SU-DHL-6 (cell line): ENCODE data around the gene PLK5.

ENCODE experiments used
- H2AFZ ChIP-seq: fragments of 200-600 bp; sonication (generic); 2 replicates; pipeline ENCODE4 v1.6.1; 2014; ENCODE audit warnings: low read depth, mild to moderate bottlenecking, moderate library complexity, mixed read lengths, antibody characterized with exemption, low read length; ENCODE audit not compliant: severe bottlenecking
- H3F3A ChIP-seq: fragments of 200-600 bp; shearing (Covaris generic); 2 replicates; pipeline ENCODE4 v1.6.0; 2016; ENCODE audit warnings: antibody characterized with exemption, mild to moderate bottlenecking; ENCODE audit not compliant: insufficient read depth
- H3K27ac ChIP-seq: fragments of 200-600 bp; sonication (generic); 2 replicates; pipeline ENCODE4 v1.5.1; 2016; ENCODE audit warnings: low read depth, mild to moderate bottlenecking, low read length, moderate library complexity, mixed read lengths
- H3K27me3 ChIP-seq: fragments of 200-600 bp; sonication (generic), shearing (Covaris generic); 2 replicates; pipeline ENCODE4 v1.6.0; 2014; ENCODE audit warnings: mild to moderate bottlenecking, low read length
- H3K36me3 ChIP-seq: fragments of 200-600 bp; sonication (generic); 2 replicates; pipeline ENCODE4 v1.6.1; 2014; ENCODE audit warnings: mild to moderate bottlenecking, low read length, mixed read lengths
- H3K4me2 ChIP-seq: fragments of 300-600, 200-600 bp; shearing (Covaris generic), sonication (generic); 2 replicates; pipeline ENCODE4 v1.6.0; 2014; ENCODE audit warnings: low read length, low read depth, mild to moderate bottlenecking; ENCODE audit not compliant: poor library complexity, severe bottlenecking
- H3K4me3 ChIP-seq: fragments of 200-600 bp; sonication (generic); 2 replicates; pipeline ENCODE4 v1.5.1; 2014; ENCODE audit warnings: antibody characterized with exemption, low read length, mild to moderate bottlenecking, mixed read lengths; ENCODE audit not compliant: insufficient read depth, poor library complexity, severe bottlenecking
- H3K79me2 ChIP-seq: fragments of 200-600 bp; sonication (generic); 2 replicates; pipeline ENCODE4 v1.6.1; 2014; ENCODE audit warnings: mild to moderate bottlenecking, low read length, moderate library complexity; ENCODE audit not compliant: insufficient read depth
- H3K9ac ChIP-seq: fragments of 200-600 bp; sonication (generic); 2 replicates; pipeline ENCODE4 v1.7.0; 2014; ENCODE audit warnings: mild to moderate bottlenecking, low read length
- H3K9me2 ChIP-seq: fragments of 200-600 bp; sonication (generic); replicated peaks from 2 replicates; pipeline ENCODE4 v1.6.1; 2014; ENCODE audit warnings: low read length; ENCODE audit not compliant: insufficient read depth
- H3K9me3 ChIP-seq: fragments of 200-600 bp; sonication (generic); 2 replicates; pipeline ENCODE4 v1.6.1; 2014; ENCODE audit warnings: low read length, mixed read lengths; ENCODE audit not compliant: insufficient read depth
- H4K20me1 ChIP-seq: fragments of 200-600 bp; sonication (generic); 2 replicates; pipeline ENCODE4 v1.6.1; 2014; ENCODE audit warnings: low read depth, mild to moderate bottlenecking, antibody characterized with exemption, low read length, moderate library complexity, mixed read lengths
- EZH2phosphoT487 ChIP-seq: fragments of 200-600 bp; sonication (generic), shearing (Covaris generic); conservative IDR thresholded peaks from 2 replicates; pipeline ENCODE4 v1.6.1; 2018; ENCODE audit warnings: mild to moderate bottlenecking, antibody characterized with exemption, low read length, moderate library complexity, mixed read lengths
- TF ChIP-seq, protein P1 (sequence below): fragments of 200-600 bp; sonication (generic); IDR thresholded peaks from one replicate; pipeline ENCODE4 v1.5.1; 2017; ENCODE audit warnings: antibody characterized with exemption, mild to moderate bottlenecking, low read length, moderate library complexity; ENCODE audit not compliant: insufficient read depth, poor library complexity, severe bottlenecking

Gene PLK5

DNA sequence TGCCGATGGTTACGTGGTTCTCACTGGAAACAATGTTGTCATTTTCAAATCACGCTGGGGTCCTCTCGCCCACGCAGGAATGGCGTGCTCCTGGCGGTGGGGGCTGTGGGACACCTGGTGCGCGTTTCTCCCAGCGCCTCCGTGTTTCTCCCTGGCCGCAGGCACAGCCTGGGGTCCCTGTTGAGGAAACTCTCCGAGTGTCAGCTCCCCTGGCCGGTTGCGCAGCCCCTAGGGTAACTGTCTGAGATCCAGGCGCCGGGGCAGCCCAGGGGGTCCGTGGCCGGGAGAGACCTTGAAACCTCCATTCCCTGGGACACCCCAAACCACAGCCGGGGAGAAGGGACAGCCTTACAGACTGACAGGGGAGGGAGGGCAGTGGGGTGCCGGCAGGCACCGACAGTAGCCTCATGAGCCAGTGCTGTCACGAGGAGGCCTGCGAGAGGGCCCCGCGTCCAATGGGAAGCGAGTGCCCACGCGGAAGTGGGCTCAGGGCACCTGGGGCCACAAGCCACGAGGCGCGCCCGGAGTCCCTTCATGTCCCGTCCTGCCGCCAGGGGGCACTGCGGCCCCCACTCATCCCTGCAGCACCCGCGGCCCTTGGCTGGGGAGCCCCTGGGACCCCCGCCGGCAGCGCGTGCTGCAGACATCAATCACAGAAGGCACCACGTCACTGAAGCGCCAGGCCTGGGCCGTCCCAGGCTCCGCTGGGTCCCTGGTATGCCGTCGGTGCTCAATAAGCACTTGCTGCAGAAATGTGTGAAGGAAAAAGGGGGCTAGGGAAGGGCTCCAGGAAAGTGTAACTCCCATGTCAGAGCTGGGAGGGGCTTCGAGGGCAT is 20.6 kb upstream of the PLK5 start:
- H4K20me1 ChIP-seq, result no peaks in the 10 kb centered on the region
- H3K27me3 ChIP-seq, result no peaks in the 10 kb centered on the region
- no peaks in the 10 kb centered on the region for H3F3A ChIP-seq
- H3K4me2 ChIP-seq, result no peak overlapping the region
- no peak overlapping the region for H2AFZ ChIP-seq
- no peak overlapping the region for H3K4me3 ChIP-seq
- no peaks in the 10 kb centered on the region for H3K36me3 ChIP-seq
- H3K9me2 ChIP-seq, result no peaks in the 10 kb centered on the region
- H3K9ac ChIP-seq, result no peak overlapping the region
- TF ChIP-seq EZH2phosphoT487, result no peak
- TF ChIP-seq, protein P1, sequence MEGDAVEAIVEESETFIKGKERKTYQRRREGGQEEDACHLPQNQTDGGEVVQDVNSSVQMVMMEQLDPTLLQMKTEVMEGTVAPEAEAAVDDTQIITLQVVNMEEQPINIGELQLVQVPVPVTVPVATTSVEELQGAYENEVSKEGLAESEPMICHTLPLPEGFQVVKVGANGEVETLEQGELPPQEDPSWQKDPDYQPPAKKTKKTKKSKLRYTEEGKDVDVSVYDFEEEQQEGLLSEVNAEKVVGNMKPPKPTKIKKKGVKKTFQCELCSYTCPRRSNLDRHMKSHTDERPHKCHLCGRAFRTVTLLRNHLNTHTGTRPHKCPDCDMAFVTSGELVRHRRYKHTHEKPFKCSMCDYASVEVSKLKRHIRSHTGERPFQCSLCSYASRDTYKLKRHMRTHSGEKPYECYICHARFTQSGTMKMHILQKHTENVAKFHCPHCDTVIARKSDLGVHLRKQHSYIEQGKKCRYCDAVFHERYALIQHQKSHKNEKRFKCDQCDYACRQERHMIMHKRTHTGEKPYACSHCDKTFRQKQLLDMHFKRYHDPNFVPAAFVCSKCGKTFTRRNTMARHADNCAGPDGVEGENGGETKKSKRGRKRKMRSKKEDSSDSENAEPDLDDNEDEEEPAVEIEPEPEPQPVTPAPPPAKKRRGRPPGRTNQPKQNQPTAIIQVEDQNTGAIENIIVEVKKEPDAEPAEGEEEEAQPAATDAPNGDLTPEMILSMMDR, result peak; percentile 59
- no peaks in the 10 kb centered on the region for H3K79me2 ChIP-seq
- no peak overlapping the region for H3K27ac ChIP-seq
- no peaks in the 10 kb centered on the region for H3K9me3 ChIP-seq

DNA sequence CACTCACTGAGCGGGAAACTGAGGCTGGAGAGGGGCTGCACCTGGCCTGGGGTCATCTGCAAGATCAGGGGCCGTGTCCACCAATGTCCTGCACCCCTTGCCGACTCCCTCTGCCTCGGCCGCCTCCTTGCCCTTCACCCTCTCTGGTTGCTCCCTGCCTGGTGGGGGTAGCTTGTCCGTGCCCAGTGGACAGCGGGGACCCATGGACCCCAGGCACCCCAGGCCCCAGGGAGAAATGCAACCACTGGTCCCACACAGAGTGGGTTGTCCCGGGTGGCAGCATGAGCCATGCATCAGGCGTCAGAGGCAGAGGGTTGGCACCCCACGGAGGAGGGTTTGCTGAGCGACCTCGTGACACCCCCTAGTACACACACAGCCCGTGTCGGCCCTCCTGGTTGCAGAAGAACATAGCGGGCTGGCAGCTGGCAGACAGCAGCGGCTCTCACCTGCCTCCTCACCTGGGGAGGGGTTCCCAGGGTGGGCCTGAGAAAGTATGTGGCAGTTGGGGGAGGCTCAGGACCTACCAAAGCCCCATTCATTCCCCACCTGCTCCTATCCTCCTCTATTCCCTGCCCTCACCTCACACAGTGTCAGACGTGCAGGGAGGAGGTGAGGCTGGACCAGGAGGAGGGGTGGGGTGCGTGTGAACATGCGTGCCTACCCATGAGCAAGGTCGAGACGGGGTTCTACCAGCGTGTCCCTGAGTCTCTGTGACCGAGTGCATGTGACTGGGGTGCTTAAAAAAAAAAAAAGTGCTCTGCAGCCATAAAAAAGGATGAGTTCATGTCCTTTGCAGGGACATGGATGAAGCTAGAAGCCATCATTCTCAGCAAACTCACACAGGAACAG is 19.7 kb upstream of the PLK5 start:
- Histone ChIP-seq H3K4me3 (no peak overlapping the region), H4K20me1 (no peaks in the 10 kb centered on the region), H3K9ac (no peak overlapping the region), H3K79me2 (no peaks in the 10 kb centered on the region), H3K36me3 (no peaks in the 10 kb centered on the region), H3K9me2 (no peaks in the 10 kb centered on the region), H3K27me3 (no peaks in the 10 kb centered on the region), H2AFZ (no peak overlapping the region), H3K9me3 (no peaks in the 10 kb centered on the region), H3F3A (no peaks in the 10 kb centered on the region), H3K27ac (no peak overlapping the region), H3K4me2 (no peak overlapping the region)
- TF ChIP-seq, protein P1, result no peak
- TF ChIP-seq EZH2phosphoT487, result no peak

DNA sequence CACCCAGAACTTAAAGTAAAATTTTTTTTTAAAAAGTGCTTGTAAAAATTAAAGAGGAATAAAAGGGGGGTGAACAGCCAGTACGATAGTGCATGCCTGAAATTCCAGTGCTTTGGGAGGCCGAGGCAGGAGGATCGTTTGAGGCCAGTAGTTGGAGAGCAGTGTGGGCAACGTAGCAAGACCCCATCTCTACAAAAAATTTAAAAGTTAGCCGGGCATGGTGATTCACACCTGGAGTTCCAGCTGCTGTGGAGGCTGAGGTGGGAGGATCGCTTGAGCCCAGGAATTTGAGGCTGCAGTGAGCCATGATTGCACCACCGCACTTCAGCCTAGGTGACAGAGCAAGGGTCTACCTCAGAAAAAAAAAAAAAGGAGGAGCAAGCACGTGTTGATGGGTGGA is 18.9 kb upstream of the PLK5 start:
- H3K9me2 ChIP-seq, result no peaks in the 10 kb centered on the region
- no peaks in the 10 kb centered on the region for H3K36me3 ChIP-seq
- H3K9ac ChIP-seq, result no peak overlapping the region
- H4K20me1 ChIP-seq, result no peaks in the 10 kb centered on the region
- no peaks in the 10 kb centered on the region for H3K79me2 ChIP-seq
- H3K9me3 ChIP-seq, result no peaks in the 10 kb centered on the region
- no peaks in the 10 kb centered on the region for H3K27me3 ChIP-seq
- TF ChIP-seq, protein P1, result no peak
- no peak for TF ChIP-seq EZH2phosphoT487
- H3K27ac ChIP-seq, result no peak overlapping the region
- H3K4me3 ChIP-seq, result no peak overlapping the region
- H3F3A ChIP-seq, result no peaks in the 10 kb centered on the region
- H3K4me2 ChIP-seq, result no peak overlapping the region
- no peak overlapping the region for H2AFZ ChIP-seq
